Stimulated activated CD8-positive, alpha-beta memory T cell treated with anti-CD3 and anti-CD28 coated beads, Interleukin-12 subunit alpha, Interleukin-12 subunit beta, amount 100 ng/mL, for 24 hours (primary cell): Measurements from ENCODE around the gene PMS1.
"Not testable (repeated sequence)": the region's sequence is repeated elsewhere in the genome, so short reads cannot be mapped to it uniquely, and the experiment has no call there.

Experiments used
- DNase-seq: peaks from one replicate; pipeline ENCODE4 v3.0.0-alpha.2; 2020; ENCODE audit errors: extremely low read depth

PMS1 gene

DNA sequence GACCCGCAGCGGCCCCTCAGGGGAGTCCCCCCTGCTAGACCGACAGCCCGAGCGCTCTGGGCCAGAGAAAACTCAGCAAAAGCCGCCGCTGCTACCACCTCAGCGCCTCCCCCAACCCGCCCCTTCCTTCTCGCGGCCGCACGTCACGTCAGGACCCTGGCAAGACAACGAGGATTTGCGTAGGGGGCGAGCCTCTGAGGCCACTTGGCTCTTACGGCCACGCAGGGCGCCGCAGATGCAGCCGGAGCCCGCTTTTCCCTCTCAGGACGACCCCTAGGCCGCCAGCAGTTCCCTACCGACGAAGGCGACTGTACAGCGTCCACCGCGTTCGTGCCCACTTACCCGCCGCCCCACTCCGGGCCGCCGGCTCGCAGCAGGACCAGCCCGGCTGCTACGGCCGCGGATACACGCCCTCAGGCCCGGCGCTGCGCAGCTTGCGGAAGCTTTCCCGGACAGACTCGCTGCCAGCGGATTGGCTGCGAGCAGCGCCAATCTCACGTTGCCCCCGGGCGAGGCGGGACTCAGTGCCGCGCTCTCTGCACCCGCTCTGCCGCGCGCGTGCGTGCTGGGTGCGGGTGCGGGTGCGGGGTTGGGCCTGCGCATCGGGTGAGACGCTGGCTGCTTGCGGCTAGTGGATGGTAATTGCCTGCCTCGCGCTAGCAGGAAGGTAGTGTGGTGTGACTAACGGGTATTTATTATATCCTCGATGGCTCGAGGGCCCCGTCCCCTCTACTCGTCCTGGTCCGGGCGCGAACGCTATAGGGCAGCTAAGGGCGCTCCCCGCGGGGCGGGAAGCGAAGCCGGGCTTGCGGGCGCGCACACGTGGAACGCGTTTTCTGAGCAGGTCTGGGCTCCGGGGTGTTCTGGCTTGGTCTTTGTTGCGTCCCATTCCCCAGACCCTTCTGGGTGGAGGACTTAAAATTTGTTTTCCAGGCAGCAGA, at the start of gene PMS1, which contains the start of gene ORMDL1:
Gene PMS1, plus strand, starts transcription at position 524 of the 941 bp plus-strand sequence. CDS start 7,360 bp downstream, outside the sequence.
Gene ORMDL1, minus strand, starts transcription at position 413 of the 941 bp plus-strand sequence. CDS start 1,744 bp downstream, outside the sequence.
- peak; percentile 84 for DNase-seq

DNA sequence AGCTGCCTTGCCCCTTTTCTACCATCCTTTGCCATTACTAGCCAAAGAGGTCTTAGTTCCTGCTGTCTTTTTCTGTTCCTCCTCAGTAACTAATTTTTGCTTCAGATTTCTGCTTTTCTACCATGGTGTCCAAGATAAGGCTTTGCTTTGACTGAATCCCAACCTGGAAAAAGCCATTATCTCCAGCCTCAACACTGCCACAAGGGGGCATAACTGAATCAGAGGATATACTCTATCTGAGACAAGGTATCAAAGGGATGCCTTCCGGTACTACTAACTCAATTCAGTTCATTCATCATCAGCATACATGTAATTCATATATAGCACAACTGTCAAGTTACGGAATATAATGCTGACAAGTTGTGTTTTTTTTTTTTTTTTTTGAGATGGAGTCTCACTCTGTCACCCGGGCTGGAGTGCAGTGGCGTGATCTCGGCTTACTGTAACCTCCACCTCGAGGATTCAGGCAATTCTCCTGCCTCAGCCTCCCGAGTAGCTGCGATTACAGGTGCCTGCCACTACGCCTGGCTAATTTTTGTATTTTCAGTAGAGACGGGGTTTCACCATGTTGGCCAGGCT, 33.1 kb upstream of the PMS1 start:
- peak; percentile 5 for DNase-seq

GRCh38 chr2:189756311-189756952, 27.8 kb upstream of the PMS1 start:
- DNase-seq = no peak

- DNase-seq = not testable (repeated sequence)
These were observed 24.1 kb upstream of the PMS1 start for GRCh38 chr2:189760154-189760553.

DNA sequence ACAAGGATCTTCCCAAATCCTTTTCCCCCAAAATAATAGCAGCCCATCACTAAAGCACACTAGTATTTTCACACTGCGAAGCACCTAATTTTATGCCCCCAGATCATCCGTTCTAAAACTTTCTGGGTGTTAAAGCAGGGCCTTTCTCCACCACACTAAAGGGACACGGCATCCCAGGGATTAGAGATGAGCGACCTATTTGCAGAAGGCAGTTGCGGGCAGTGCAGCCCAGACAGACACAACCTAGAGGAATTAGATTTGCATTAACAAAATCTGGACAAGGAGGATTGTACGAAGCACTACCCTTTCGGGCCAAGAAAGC, 22.1 kb upstream of the PMS1 start:
- no peak for DNase-seq

DNA sequence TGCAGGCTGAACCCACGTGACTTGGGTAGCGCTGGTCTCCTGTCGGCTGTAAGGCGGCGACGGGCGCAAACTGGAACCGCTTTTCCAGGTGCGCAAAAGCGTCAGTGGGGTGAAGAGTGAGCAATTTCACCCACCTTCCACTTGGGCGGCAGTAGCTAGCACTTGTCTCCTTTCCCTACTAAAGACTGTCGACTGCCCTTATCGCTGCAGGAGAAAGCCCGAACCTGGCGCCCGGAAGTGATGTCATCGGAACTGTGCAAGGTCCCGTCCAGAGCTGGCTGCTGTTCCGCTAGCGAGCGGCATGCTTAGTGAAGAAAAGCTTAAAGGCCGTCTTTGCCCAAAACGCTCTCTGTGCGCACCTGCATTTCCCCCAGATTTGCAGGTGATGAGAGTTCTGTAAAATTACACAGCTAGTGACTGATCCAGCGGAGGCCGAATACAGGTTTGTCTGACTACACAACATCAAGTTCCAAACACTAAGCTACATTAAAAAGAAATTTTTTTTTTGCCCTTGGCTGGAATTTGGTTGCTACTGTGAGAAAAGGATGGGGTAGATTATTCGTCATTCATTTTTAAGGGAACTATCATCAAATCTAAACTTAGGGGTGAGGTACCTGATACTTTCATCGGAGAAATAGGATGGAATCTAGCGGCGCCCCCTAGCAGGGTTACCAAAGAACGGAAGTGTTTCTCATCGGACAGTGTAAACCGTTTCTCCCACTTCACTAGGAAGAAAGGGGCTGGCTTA, 21.5 kb upstream of the PMS1 start, which contains the start of gene OSGEPL1:
Gene OSGEPL1, minus strand, starts transcription at position 242 of the 748 bp plus-strand sequence. CDS start 1,152 bp downstream, outside the sequence.
- peak; percentile 79 for DNase-seq

DNA sequence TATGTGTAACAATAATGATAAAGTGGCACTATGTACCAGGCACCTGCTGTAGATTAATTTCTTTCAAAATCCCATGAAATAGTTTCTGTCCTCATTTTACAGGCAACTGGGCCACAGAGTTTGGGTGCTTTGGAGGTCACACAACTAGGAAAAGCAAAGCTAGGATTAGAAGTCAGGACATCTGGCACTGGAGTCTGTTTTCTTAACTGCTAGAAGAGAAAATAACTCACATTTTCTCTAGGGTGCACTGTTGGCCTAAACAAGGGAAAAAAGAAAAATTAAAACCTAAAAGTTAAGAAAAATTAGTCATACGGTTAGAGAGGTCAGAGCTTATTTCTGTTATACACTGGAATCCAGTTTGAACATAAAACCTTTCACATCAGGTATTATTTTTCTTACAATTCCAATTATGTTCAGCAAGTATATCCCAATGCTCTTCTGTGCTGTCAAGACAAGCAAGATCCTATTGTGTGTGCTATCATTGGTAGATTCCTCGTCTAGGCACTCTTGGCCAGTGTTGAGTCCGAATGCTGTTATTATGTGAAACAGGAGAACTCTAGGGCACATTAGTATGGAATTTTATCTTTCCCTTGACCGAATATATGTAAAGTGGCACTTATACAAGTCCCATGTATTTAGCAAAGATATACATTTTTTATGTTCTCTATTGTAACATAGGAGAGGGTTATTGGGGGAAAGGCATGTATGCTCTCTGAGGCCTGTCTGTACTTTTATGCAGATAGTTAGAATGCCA, 20.2 kb upstream of the PMS1 start:
- DNase-seq = no peak

- DNase-seq = no peak
These were observed 13.5 kb upstream of the PMS1 start for GRCh38 chr2:189770590-189771322.

GRCh38 chr2:189772212-189772611, 12.0 kb upstream of the PMS1 start:
- DNase-seq = no peak

GRCh38 chr2:189782221-189782671, 2.0 kb upstream of the PMS1 start:
- DNase-seq = no peak

GRCh38 chr2:189783451-189783926, 761 bp upstream of the PMS1 start:
- no peak for DNase-seq

DNA sequence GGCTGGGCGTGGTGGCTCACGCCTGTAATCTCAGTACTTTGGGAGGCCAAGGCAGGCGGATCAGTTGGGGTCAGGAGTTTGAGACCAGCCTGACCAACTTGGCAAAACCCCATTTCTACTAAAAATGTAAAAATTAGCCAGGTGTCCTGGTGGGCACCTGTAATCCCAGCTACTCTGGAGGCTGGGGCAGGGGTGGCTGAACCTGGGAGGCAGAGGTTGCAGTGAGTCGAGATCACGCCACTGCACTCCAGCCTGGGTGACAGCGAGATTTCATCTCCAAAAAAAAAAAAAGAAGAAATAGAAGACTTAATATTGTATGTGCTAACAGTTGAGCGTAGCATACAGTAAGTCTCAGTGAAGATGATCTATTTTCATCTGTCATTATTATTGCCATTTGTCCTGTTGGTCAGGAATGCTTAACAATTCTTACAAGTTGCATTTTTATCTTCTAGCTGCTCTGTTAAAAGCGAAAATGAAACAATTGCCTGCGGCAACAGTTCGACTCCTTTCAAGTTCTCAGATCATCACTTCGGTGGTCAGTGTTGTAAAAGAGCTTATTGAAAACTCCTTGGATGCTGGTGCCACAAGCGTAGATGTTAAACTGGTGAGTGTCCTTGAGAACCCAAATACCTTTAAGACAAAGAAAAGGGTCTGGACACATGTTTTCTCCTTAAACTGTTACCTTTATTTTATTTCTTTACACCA, 7.2 kb downstream of the PMS1 start:
- no peak for DNase-seq

DNA sequence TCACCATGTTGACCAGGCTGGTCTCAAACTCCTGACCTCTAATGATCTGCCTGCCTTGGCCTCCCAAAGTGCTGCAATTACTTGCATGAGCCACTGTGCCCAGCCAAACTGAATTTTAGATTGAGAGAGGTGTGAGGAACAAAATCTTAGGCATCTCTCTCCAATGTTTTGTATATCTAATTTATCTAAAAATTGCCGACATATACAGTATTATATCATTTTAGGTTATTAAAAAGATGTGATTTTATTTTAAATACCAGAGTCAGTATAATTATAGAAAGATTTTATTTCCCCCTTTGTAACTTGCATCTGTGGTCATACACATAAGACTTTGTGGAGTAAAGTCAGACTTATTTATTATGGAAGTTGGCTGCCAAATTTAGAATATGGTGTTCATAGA, 10.1 kb downstream of the PMS1 start:
- DNase-seq = no peak

DNA sequence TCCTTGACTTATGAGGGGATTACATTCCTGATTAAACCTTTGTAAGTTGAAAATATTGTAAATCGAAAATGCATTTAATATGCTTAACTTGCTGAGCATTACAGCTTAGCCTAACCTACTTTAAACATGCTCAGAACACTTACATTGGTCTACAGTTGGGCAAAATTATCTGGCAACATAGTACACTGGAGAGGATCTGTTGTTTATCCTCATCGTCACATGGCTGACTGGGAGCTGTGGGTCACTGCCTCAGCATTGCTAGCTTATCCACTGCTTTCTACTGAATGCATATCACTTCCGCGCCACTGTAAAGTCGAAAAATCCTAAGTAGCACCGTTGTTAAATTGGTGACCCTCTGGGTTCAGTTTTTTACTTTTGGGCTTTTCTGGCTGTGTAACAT, 13.7 kb downstream of the PMS1 start:
- no peak for DNase-seq

DNA sequence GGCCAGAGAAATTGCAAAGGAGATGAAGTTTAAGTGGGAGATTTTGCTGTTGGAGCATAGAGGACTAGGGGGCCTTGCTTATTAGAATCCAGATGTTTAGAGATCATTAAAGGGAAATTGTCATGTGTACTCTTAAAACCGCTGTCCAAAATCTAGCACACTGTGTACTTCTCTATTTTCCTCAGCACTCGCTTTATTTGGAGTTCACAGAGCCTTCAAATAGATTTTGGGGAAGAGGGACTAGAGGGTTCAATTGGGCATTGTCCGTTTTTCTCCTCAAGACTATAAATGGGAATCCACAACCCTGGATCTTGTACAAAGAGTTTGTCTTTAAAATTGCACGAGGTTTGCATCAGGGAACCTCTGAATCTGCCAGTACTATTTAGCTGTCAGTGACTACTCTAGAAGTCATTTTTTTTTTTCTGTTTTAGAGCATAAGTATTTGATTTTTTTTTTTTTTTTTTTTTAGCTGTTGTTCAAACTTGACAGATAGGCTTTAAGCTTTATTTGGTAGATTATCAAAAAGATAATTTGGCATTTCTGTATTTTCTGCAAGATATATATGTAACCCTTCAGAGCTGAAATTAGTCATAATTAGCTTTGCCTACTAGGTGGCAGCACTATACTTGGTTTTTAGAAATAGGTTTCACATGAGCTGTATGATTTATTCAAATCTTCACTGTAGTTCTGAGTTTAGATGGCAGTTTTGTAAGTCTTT, 14.2 kb downstream of the PMS1 start:
- no peak for DNase-seq

- no peak for DNase-seq
These were observed 14.7 kb downstream of the PMS1 start for GRCh38 chr2:189799030-189799331.

DNA sequence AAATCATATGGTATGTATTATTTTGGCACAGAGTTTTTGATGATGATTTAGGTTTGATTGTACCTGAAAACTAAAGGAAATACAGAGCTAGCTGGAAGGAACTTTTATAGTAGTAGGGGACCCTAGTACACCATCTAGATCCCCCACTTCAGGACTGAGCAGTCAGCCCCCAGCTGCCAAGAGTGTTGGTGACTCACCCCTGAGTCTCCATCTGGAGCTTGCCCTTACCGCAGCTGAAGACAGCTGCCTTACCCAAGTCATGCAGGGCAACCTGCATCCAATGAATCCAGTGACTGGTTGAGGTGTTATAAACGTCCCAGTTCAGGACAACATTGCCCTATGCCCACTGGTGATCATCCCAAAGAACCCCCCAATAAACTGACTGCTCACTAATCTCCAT, 15.3 kb downstream of the PMS1 start:
- no peak for DNase-seq

DNA sequence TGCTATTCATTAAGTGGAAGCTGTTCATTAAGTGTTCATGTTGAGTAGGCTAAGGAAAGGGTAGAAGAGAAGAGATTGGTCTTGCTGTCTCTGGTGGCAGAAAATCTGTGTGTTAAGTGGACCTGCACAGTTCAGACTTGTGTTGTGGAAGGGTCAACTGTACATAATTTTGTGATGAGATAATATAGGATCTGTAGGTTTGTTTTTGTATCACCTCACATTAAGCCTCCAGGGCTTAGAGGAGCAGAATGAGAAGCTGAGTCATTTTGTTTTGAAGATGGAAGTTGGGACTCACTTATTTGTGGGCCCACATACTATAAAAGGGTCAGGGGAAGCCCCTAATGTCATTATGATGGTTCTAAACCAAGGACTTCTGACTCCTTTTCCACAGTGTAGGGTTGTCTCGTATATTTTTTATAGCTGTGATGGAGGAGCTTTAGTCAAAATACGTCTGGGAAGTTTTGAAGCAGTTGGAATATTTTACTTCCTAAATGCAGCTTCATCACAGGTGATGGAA, 18.2 kb downstream of the PMS1 start:
- DNase-seq = no peak

DNA sequence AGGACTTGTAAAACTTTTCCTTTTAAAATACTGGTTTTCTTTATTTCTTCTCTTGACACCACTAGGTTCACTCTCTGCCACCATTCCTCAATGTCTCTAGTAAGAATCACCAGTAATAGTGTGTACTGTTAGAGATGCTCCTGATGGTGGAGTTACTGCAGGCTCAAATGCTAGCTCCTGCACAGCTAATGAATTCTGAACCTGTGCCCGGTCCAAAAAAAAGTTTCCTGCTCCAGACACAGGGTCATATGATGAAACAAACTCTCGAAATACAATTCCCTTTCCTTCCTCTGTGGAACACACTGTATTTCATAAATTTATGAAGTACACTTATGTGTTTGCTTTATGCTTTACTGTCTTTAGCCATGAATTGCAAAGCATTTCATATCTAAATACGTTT, 19.2 kb downstream of the PMS1 start:
- no peak for DNase-seq
